ENCODE measurements around the gene RDH12.
A peak's percentile ranks its signal among the peaks of the same experiment; 100 is the strongest.
"Not testable (repeated sequence)": the region's sequence is repeated elsewhere in the genome, so short reads cannot be mapped to it uniquely, and the experiment has no call there.

Gene RDH12

DNA sequence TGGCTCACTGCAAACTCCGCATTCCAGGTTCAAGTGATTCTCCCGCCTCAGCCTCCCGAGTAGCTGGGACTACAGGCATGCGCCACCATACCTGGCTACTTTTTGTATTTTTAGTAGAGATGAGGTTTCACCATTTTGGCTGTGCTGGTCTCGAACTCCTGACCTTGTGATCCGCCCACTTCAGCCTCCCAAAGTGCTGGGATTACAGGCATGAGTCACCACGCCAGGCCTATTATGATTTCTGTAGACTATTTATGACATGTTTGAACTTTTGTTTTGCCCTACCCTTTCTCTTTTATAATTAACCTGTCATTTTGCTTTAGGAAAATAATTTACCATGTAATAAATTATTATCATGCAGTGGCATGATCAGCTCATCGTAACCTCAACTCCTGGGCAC is at the start of gene RDH12:
RDH12 (plus strand) TSS at position 395 of the 400 bp plus-strand sequence. CDS start 20,757 bp downstream, outside the sequence.
- H3K36me3 Mint-ChIP-seq (ENCODE audit: low read depth); H3K9me3 Mint-ChIP-seq; DNase-seq (ENCODE audit: low spot score); H3K27me3 Mint-ChIP-seq (ENCODE audit: low read depth); H3K4me1 Mint-ChIP-seq (ENCODE audit: low read depth); H3K4me3 Mint-ChIP-seq; H3K27ac Mint-ChIP-seq: not testable (repeated sequence)

DNA sequence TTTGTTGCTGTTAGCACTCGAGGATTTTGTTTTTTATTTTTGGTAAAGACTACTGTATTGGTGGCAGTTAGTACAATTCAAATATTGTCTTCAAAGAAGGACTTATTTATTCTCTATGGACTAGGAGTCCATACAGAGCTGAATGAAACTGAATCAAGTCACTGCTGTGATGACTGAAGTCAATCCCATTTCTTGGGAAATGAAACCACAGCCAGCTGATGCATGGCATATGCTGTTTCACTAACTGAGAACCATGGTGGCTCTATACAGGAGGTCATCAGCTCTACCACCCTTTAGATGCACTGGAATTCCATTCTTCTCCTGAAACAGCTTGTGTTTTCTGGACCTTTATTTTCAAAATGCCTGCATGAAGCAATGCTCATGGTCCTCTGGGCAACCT is 49.5 kb upstream of the RDH12 start:
- H3K36me3 Mint-ChIP-seq (ENCODE audit: low read depth), result peaks cover 55% of the 10 kb centered on the region
- H3K27ac Mint-ChIP-seq, result no peak overlapping the region
- peaks cover 2% of the 10 kb centered on the region for H3K4me1 Mint-ChIP-seq (ENCODE audit: low read depth)
- no peaks in the 10 kb centered on the region for H3K9me3 Mint-ChIP-seq
- no peak overlapping the region for H3K4me3 Mint-ChIP-seq
- DNase-seq (ENCODE audit: low spot score), result no peak
- H3K27me3 Mint-ChIP-seq (ENCODE audit: low read depth), result no peaks in the 10 kb centered on the region

DNA sequence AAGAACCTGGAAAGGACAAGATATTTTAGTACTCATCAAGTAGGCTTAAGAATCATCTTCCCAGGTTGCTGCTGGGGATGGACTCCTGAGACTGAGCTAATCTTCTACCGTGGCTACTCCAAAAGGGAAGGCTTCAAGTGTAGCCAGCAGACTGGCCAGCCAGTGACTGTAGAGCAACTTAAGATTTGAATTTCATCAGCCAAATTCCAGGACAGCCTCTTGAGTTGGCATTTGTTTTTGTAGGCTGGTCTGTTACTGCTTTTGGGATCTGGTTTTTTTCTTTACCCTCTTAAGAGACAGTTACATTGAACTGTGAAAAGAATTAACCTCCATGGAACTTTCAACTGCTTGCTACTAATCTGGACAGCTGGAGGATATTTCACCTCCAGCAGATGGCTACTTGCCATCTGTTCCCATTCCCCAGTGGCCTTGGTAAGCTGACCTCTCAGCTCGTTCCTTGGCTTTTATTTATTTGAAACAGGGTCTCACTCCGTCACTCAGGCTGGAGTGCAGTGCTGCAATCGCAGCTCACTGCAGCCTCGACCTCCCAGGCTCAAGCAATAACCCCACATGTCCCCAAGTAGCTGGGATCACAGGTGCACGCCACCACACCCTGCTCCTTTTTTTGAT is 47.9 kb upstream of the RDH12 start:
- H3K36me3 Mint-ChIP-seq (ENCODE audit: low read depth), result peaks cover 61% of the 10 kb centered on the region
- no peak overlapping the region for H3K27ac Mint-ChIP-seq
- H3K9me3 Mint-ChIP-seq, result no peaks in the 10 kb centered on the region
- no peaks in the 10 kb centered on the region for H3K27me3 Mint-ChIP-seq (ENCODE audit: low read depth)
- H3K4me1 Mint-ChIP-seq (ENCODE audit: low read depth), result peaks cover 2% of the 10 kb centered on the region
- H3K4me3 Mint-ChIP-seq, result no peak overlapping the region
- no peak for DNase-seq (ENCODE audit: low spot score)

DNA sequence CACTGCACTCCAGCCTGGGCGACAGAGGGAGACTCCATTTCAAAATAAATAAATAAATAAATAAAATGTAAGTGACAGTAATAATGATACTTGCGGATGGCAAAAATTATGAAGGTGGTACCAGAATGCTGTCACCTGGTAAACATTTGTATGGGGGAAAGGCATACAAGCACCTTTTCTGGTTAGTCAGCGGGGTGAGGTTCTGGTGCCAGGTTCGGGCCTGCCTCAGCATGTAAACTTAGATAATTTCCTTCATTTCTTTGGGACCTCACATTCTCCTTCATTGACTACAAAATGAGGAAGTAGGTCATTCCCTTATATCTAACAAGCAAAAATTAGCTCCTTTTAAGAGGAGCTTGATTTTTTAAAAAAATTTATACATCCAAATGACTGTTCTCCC is 38.1 kb upstream of the RDH12 start:
- H3K36me3 Mint-ChIP-seq (ENCODE audit: low read depth), result peaks cover 12% of the 10 kb centered on the region
- no peaks in the 10 kb centered on the region for H3K9me3 Mint-ChIP-seq

DNA sequence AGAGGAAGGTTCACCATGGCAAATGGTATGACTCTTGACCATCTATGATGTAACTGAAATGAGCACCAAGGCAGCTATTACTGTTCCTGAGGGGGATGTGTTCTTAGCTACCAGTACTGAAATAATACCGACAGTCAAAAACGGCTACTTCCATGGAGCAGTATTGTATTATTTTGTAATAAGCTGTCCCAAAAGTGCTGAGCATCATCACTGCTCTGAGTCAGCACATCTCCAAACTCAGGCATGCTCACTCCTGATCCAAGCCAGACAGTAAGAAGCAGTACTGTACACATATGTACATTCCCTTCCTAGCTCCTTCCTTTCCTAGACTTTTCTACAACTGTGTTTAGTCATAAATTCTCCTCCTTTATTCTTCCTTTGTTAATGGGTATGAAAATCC is 35.8 kb upstream of the RDH12 start:
- Mint-ChIP-seq H3K36me3 (ENCODE audit: low read depth) (peaks cover 7% of the 10 kb centered on the region), H3K9me3 (no peaks in the 10 kb centered on the region), H3K27ac (no peak overlapping the region), H3K27me3 (ENCODE audit: low read depth) (no peaks in the 10 kb centered on the region), H3K4me1 (ENCODE audit: low read depth) (peaks cover 33% of the 10 kb centered on the region), H3K4me3 (no peak overlapping the region)
- DNase-seq (ENCODE audit: low spot score), result no peak

More for the DNA sequence above, 38.1 kb upstream of the RDH12 start:
- H3K27ac Mint-ChIP-seq, result no peak overlapping the region
- H3K27me3 Mint-ChIP-seq (ENCODE audit: low read depth), result no peaks in the 10 kb centered on the region
- no peak overlapping the region for H3K4me3 Mint-ChIP-seq
- H3K4me1 Mint-ChIP-seq (ENCODE audit: low read depth), result peaks cover 25% of the 10 kb centered on the region
- no peak for DNase-seq (ENCODE audit: low spot score)

DNA sequence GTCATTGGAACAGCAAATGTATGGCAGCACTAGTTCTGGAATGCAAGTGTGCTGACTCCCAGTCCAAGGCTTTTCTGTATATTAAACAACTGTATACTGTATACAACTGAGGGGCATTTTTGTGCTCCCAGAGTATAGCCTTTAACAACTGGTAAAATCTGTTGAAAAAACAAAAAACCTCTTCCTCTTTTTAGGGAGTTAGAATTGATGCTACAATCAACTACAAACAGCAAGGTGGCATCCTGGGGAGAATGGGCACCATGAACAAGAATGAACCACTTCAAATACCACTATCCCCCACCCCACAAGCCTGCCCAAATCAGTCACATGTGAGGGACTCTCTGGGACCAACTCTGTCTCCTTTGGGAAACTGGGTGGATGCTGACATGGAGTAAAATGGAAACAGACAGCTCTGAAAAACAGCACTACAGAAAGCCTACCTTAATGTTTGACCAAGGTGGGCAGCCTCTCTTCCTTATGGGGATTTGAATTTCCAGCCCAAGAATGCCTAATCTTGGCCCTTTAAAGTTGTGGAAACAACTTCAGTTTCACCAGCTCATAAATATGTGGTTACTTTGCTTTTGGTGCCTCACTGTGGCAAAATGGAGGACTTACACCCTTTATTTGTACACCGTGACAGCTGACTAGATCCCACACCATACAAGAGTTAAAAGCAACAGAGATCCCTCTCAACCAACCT is 34.8 kb upstream of the RDH12 start:
- Mint-ChIP-seq H3K27ac (no peak overlapping the region), H3K27me3 (ENCODE audit: low read depth) (no peaks in the 10 kb centered on the region), H3K4me1 (ENCODE audit: low read depth) (peaks cover 33% of the 10 kb centered on the region), H3K4me3 (no peak overlapping the region), H3K36me3 (ENCODE audit: low read depth) (peaks cover 7% of the 10 kb centered on the region), H3K9me3 (no peaks in the 10 kb centered on the region)
- peak; percentile 26 for DNase-seq (ENCODE audit: low spot score)

DNA sequence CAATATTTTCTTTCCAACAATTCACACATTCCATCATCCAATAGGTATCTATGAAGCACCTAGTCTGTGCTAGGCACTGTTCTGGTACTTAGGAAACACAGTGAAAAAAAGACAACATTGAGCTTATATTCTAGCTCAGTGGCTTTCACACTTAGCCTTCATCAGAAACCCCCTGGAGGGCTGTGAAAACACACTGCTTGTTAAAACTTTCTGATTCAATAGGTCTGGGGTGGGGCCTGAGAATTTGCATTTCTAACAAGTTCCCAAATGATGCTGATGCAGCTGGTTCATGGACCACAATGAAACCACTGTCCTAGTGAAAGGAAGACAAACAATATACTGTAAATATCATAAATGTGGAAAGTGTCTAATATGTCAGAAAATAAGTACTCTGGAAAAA is 33.1 kb upstream of the RDH12 start:
- Mint-ChIP-seq H3K27me3 (ENCODE audit: low read depth) (no peaks in the 10 kb centered on the region), H3K36me3 (ENCODE audit: low read depth) (peaks cover 1% of the 10 kb centered on the region), H3K9me3 (no peaks in the 10 kb centered on the region), H3K4me3 (no peak overlapping the region), H3K4me1 (ENCODE audit: low read depth) (peaks cover 42% of the 10 kb centered on the region), H3K27ac (no peak overlapping the region)
- no peak for DNase-seq (ENCODE audit: low spot score)

DNA sequence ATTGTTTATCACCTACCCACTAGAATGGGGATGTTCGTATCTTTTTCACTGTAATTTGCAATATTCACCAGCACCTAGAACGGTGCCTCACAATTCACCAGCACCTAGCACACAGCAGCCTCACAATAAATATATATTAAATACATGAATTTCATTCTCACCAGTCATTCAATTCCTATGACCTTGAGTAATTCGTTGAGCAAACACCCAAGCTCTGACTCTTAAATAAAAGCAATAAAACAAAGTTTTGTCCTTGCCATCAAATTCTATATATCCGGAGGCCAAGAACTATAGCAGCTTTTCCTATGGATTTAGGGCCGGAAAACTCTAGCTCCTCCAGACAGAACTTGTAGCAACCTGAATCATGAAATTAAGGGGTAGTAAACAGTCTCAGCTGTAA is 28.2 kb upstream of the RDH12 start:
- no peaks in the 10 kb centered on the region for H3K27me3 Mint-ChIP-seq (ENCODE audit: low read depth)
- H3K36me3 Mint-ChIP-seq (ENCODE audit: low read depth), result peaks cover 23% of the 10 kb centered on the region
- H3K4me1 Mint-ChIP-seq (ENCODE audit: low read depth), result peaks cover 35% of the 10 kb centered on the region
- DNase-seq (ENCODE audit: low spot score), result no peak
- H3K27ac Mint-ChIP-seq, result no peak overlapping the region
- H3K4me3 Mint-ChIP-seq, result peak overlapping the region; percentile 89
- no peaks in the 10 kb centered on the region for H3K9me3 Mint-ChIP-seq

DNA sequence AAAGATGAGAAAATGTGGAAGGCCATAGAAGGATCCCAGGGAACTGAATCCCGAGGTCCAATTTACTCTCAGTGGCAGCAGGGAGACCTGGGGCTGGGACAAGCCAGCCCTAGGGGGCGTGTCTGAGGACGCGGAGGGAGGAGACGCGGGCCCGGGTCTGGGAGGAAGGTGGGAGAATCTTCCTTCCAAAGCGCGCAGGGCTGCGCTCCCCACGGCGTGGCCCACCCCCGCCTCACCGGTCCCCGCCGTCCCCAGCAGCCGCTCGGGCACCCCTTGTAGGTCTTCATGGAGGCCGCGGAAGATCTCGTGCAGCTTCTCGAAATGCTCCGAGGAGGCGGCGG is 27.6 kb upstream of the RDH12 start:
- Mint-ChIP-seq H3K4me1 (ENCODE audit: low read depth) (peaks cover 36% of the 10 kb centered on the region), H3K36me3 (ENCODE audit: low read depth) (peaks cover 26% of the 10 kb centered on the region), H3K27ac (peak overlapping the region; percentile 82), H3K27me3 (ENCODE audit: low read depth) (no peaks in the 10 kb centered on the region), H3K9me3 (no peaks in the 10 kb centered on the region), H3K4me3 (peak overlapping the region; percentile 89)
- DNase-seq (ENCODE audit: low spot score), result peak; percentile 63

DNA sequence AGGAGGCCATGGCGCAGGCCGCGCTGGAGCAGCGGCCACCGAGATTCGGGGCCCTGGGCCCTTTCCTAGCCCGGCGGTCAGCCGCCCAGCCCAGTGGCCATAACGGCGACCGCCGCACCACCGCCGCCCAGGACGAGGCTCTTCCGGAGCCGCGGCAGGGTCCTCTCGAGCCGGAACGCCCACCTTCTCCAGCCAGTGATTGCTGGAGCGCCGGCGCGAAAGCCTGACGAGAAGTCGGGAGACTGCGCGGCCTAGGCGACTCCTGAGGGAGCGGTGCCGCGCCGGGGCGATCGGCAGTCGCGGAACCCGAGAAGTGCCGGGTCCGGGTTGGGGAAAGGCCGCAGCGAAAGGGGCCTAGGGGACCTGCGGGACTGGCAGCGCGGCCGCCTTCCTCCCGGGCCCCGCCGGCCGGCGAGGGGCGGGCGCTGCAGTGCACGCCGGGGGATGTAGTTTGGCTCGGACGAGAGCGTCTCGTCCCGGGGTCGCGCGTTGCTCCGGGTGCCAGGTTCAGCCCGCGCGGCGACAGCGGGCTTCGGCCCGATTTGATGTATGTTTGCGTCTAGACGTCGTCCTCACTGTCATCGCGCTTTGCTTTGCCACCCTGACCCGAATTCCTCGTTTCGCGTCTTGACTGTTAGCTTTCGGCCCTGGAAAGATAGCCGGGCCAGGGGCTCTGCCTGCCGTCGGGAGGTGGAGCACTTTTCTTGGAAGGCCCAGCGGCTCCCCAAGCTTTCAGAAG is 27.0 kb upstream of the RDH12 start, which contains the start of gene VTI1B:
VTI1B (minus strand) TSS at position 153 of the 739 bp plus-strand sequence; CDS start at position 10, 143 bp downstream.
- H3K36me3 Mint-ChIP-seq (ENCODE audit: low read depth), result peaks cover 26% of the 10 kb centered on the region
- DNase-seq (ENCODE audit: low spot score), result peak; percentile 69
- H3K27me3 Mint-ChIP-seq (ENCODE audit: low read depth), result no peaks in the 10 kb centered on the region
- H3K9me3 Mint-ChIP-seq, result no peaks in the 10 kb centered on the region
- peak within 1 kb of the TSS; percentile 89 for H3K4me3 Mint-ChIP-seq
- peaks cover 32% of the 10 kb centered on the region for H3K4me1 Mint-ChIP-seq (ENCODE audit: low read depth)
- H3K27ac Mint-ChIP-seq, result peak within 1 kb of the TSS; percentile 86

DNA sequence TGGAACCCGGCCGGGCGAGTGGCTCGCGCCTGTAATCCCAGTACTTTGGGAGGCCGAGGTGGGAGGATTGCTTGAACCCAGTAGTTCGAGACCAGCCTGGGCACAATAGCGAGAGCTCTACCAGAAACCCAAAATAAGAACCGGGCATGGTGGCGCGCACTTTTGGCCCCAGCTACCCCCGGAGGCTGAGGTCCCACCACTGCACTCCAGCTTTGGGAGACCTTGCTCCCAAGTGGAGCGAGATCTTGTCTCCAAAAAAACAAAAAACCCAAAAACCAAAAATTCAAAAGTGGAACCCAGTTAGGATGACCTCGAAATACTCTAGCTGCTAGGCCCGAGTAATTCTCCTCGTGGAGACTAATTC is 26.5 kb upstream of the RDH12 start:
- DNase-seq (ENCODE audit: low spot score), result no peak
- H3K9me3 Mint-ChIP-seq, result no peaks in the 10 kb centered on the region
- H3K4me1 Mint-ChIP-seq (ENCODE audit: low read depth), result peaks cover 34% of the 10 kb centered on the region
- H3K4me3 Mint-ChIP-seq, result peak overlapping the region; percentile 88
- no peaks in the 10 kb centered on the region for H3K27me3 Mint-ChIP-seq (ENCODE audit: low read depth)
- H3K27ac Mint-ChIP-seq, result peak overlapping the region; percentile 86
- peaks cover 28% of the 10 kb centered on the region for H3K36me3 Mint-ChIP-seq (ENCODE audit: low read depth)

DNA sequence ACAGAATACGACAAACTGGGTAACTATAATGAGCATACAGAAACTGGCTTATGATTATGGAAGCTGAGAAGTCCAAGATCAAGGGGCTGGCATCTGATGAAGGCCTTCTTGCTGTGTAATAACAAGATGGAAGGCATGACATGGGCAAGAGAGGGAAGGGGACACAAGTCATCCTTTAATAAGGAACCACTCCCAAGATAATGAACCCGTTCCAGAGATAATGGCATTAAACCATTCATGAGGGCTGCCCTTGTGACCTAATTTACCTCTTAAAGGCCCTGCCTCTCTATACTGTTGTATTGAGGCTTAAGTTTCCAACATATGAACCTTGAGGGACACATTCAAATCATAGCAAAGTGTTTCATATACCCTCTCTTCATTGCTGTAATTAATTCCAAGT is 22.7 kb upstream of the RDH12 start:
- Mint-ChIP-seq H3K36me3 (ENCODE audit: low read depth) (peaks cover 58% of the 10 kb centered on the region), H3K27me3 (ENCODE audit: low read depth) (no peaks in the 10 kb centered on the region), H3K27ac (peak overlapping the region; percentile 47), H3K9me3 (no peaks in the 10 kb centered on the region), H3K4me3 (no peak overlapping the region), H3K4me1 (ENCODE audit: low read depth) (peaks cover 46% of the 10 kb centered on the region)
- no peak for DNase-seq (ENCODE audit: low spot score)

DNA sequence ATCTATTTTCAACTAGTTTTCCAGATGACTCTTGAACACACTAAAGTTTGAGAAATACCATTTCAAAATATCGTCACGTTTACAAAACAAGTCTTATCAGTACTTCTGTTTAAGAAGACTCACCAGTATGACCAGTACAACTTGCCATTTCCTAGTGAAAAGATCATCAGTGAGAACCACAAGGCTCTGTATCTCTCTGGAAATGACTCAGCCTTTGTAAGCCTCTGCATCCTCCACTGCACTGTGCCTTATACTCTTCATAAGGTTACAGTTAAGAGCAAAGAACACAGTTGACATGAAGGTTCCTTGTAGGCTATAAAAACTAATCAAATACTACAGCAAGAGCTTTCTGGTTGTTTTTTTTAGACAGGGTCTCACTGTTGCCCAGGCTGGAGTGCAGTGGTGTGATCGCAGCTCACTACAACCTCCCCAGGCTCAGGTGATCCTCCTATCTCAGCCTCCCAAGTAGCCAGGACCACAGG is 21.5 kb upstream of the RDH12 start:
- H3K36me3 Mint-ChIP-seq (ENCODE audit: low read depth), result peaks cover 68% of the 10 kb centered on the region

DNA sequence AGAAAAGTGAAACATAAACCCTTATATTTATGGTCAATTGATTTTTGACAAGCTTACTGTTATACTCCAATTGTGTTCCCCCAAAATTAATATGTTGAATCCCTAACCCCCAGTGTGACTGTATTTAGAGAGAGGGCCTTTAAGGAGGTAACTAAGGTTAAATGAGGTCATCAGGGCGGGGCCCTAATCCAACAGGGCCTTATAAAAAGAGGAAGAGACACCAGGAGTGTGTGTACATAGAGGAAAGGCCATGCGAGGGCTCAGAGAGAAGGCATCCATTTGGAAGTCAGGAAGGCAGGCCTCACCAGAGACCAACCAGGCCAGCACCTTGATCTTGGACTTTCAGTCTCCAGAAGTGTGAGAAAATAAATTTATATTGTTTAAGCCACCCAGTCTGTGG is 20.7 kb upstream of the RDH12 start:
- peak overlapping the region; percentile 87 for H3K27ac Mint-ChIP-seq

More for the DNA sequence above, 21.5 kb upstream of the RDH12 start:
- Mint-ChIP-seq H3K4me1 (ENCODE audit: low read depth) (peaks cover 51% of the 10 kb centered on the region), H3K27me3 (ENCODE audit: low read depth) (no peaks in the 10 kb centered on the region), H3K9me3 (no peaks in the 10 kb centered on the region), H3K27ac (peak overlapping the region; percentile 87), H3K4me3 (peak overlapping the region; percentile 46)
- peak; percentile 64 for DNase-seq (ENCODE audit: low spot score)

More for the DNA sequence above, 20.7 kb upstream of the RDH12 start:
- Mint-ChIP-seq H3K27me3 (ENCODE audit: low read depth) (no peaks in the 10 kb centered on the region), H3K4me1 (ENCODE audit: low read depth) (peaks cover 54% of the 10 kb centered on the region), H3K9me3 (no peaks in the 10 kb centered on the region), H3K36me3 (ENCODE audit: low read depth) (peaks cover 72% of the 10 kb centered on the region), H3K4me3 (no peak overlapping the region)
- DNase-seq (ENCODE audit: low spot score), result no peak
